NOMO-1 (cell line): ENCODE data around the gene DOLPP1.
"Not testable (repeated sequence)": the region's sequence is repeated elsewhere in the genome, so short reads cannot be mapped to it uniquely, and the experiment has no call there.

Source experiments
- DNase-seq, 2 experiments: peaks; one replicate each; lab custom pipeline; 2025; ENCODE audit not compliant: unreplicated experiment in 2 of 2; lab: John Stamatoyannopoulos, UW

The DOLPP1 gene, protein sequence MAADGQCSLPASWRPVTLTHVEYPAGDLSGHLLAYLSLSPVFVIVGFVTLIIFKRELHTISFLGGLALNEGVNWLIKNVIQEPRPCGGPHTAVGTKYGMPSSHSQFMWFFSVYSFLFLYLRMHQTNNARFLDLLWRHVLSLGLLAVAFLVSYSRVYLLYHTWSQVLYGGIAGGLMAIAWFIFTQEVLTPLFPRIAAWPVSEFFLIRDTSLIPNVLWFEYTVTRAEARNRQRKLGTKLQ

DNA sequence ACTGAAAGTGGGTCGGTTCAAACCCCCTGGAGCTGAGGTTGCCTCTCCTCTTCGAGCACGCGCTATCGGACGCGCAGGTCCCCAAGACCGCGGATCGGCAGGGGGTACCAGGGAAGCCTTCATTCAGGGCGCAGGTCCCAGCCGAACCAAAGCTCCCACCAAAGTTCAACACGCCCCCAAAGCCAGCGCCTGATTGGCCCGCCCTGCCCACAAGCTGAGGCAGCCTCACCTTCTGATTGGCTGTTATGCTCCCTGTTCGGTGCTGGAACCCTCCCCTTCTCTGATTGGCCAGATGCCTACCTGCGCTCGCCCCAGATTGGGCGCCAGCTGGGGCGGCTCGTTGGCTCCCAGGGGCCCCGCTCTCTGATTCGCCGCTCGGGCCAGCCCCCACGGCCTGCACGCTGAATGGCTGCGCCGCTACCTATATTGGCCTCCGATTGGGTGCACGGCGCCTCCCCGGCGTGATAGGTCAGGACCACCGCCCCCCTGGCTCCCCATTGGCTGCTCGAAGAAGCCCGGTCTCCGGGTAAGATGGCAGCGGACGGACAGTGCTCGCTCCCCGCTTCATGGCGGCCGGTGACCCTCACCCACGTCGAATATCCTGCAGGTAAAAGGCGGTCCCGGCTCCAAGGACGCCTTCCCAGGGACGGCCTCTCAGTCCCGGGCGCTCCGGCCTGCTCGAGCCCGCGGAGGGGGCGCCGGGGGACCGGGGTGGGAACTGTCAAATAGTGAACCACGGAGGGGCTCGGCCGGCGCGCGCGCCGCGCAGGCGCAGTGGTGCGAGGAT is at the start of gene DOLPP1:
Gene DOLPP1 (plus strand): TSS at position 511 of the 787 bp plus-strand sequence. CDS start 21 bp downstream, at position 532.
- peak; percentile 96 to 98 for DNase-seq

DNA sequence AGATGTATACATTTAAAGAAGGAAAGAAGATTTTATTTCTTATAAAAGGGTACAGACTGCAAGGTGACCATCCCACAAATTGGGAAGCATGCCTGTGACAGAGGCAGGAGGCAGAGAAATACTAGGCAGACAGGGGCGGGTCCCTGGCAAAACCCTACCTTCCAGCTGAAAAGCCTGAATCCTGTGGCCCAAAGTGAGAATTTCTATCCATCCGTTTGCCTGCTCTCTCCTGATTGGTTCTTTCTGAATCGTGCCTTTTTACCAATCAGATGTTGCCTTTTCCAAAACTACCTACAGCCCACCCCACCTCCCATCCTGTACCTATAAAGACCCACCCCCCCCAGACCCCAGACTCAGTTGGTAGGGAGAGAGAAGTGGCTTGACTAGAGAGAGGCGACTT is 49.4 kb upstream of the DOLPP1 start:
- DNase-seq = no peak

DNA sequence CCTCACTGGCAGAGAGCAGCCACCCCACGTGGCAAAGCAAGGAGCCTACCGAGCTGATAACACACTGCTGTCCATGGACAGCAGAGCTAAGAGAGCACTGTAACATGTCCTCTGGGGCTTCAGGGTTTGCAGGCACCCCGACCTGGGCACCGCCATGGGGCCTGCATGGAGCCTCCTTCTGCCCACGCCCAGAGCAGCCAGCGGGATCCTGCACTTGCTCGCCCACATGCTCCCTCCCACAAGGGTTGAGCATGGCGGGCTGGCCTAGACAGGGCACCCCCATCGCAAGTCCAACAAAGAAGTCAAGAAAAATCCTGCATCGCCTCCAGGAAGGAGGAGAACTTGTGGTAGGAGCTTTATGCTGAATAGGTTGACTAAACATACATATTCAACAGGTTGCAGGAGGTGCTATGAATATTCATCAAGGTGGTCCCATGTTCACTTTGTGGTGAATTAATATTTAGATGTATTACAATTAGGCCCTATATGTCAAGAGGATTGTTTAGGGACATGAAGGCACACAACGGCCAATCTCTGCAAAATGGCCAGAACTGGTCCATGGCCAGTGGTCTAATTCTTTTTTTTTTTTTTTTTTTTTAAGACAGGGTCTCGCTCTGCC is 48.3 kb upstream of the DOLPP1 start:
- DNase-seq = no peak

DNA sequence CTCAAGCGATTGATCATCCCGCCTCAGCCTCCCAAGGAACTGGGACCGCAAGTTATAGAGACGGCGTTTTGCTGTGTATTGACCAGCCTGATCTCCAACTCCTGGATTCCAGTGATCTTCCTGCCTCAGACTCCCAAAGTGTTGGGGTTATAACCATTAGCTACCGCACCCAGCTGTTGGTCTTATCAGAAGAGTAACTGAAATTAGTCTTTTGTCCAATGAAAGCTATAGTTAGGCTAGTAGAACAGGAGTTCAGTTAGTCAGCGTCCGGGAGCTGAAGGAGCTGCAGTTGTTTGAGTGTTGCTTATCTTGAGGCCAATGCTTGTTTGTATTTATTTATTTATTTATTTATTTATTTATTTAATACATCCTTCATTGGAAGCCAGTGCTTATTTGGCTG is 47.7 kb upstream of the DOLPP1 start:
- DNase-seq = no peak

DNA sequence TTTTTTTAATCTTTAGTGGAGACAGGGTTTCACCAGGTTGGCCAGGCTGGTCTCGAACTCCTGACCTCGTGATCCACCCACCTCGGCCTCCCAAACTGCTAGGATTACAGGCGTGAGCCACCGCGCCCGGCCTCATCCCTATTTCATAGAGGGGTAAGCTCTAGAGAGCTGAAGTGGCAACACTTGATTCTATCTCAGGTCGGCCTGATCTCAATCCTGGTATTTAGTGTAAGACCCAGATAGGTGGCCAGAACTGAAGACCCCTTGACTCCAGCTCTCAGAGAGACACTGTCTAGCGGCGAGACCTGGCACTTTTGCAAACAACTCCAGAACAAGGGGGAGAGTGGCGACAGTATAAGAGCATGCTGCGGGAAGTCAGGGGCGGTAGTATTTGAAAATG is 45.1 kb upstream of the DOLPP1 start:
- DNase-seq = not testable (repeated sequence)

DNA sequence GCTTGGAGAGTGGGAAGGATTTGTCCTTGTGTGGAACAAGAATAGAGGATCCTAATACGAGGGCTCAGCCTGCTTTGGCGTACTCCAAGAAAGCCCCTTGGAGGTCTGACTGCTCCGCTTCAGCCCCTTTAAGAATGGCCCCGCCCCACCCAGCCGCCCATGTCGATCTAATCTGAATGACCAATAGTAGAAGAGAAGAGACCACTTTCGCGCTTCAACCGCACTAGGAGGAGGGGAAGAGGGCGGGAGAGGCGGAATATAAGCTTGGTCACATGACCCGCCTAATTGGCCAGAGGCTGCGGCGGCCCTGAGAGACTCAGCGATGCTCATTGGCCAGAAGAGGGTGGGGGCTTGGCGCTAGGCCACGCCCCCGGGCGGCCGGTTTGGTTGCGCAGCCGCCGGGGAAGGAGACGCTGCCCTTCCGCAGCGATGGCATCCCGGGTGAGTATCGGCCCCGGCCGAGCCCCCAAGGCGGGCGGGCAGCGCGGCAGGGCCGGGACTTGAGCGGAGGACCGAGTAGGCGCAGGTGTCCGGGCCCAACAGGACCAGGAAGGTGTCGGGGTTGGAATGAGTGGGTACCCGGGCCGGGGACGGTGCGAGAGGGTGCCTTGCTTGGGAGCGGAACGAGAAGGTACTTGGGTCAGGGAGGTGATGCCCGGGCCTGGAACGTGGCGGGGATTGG is 44.5 kb upstream of the DOLPP1 start, which contains the start of gene MIGA2:
Gene MIGA2 (plus strand): TSS at position 386 of the 682 bp plus-strand sequence. CDS start 3,969 bp downstream, outside the sequence.
- DNase-seq = peak; percentile 99 to 100

DNA sequence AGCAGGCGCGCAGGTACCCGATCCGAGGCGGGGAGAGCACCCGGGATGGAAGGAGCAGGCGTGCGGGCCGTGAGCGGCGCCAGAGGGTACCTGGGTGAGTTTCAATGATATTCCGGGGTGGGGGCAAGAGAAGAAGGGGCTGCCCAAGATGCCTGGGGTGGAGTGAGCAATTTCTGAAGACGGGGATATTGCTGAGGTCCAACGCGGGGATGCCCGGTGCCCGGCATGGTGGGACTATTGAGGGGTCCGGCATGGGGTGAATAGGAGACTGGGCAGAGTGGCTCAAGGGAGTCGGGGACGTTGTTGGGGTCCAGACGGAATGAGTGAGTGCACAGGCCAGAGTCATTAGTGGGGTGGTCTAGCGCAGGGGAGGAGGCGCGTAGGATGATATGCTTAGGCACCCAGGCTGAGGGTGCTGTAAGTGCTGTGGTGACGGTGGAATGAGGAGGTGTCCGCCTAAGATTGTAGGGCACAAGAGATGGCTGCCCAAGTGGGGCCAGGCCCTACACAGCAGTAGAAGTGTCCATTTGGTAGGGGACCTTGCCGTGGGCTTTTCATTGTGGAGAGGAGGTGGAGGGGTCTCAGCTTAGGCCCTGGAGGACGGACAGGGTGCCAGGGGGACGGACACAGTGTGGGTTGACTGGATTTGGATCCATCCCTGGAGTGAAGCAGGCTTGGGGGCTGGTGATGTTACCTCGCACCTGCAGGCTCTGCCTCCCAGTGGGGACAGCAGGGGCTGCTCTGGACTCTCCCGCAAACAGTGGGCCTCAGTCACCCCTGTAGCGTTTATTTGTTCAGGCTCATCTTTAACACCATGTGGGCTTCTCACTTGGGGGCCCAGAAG is 43.8 kb upstream of the DOLPP1 start:
- DNase-seq = no peak

DNA sequence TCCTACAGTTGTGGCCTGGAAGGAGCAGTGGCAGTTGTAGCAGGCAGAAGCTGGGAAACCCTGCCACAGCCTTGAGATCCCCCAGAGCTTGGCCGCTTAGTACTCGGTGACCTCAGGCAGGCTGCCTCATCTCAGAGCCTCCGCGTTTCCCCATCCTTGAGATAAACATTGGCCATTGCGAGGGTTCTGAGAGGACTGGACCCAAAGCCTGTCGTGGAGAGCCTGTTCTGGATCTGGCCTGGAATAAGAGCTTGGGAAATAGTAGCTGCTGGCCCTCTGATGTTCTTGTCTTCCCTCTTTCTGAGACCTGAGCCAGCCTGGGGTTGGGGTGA is 43.2 kb upstream of the DOLPP1 start:
- DNase-seq = no peak

DNA sequence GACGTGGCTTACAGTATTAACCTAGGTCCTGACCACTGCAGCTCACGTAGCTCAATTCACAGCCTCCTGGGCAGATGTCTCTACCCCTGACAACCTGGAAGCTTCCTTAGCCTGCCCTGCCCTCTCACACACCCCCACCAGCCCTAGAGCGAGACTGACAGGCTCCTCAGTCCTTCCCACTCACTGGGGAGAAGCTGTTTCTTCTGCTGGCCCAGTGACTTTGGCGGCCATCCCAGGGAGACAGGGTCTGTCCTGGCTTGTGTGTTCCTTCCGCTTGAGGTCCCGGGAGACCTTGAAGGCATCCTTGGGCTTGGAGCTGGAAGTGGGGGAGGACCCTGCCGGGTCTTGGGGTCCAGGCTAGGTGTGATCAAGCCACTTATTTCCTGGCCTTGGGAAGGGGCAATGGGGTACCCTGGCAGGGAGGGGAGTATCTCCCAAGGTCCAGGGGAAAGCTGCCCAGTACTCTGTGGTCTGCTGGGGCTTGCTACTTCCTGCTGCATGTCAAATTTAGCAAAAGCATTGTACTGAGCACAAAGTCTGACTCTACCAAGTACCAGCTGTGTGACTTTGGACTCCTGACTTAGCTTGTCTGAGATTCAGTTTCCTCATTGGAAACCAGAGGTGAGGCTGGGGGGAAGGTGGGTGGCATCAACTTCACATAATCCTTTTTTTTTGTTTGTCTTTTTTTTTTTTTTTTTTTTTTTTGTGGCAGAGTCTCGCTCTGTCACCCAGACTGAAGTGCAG is 42.6 kb upstream of the DOLPP1 start:
- DNase-seq = no peak

DNA sequence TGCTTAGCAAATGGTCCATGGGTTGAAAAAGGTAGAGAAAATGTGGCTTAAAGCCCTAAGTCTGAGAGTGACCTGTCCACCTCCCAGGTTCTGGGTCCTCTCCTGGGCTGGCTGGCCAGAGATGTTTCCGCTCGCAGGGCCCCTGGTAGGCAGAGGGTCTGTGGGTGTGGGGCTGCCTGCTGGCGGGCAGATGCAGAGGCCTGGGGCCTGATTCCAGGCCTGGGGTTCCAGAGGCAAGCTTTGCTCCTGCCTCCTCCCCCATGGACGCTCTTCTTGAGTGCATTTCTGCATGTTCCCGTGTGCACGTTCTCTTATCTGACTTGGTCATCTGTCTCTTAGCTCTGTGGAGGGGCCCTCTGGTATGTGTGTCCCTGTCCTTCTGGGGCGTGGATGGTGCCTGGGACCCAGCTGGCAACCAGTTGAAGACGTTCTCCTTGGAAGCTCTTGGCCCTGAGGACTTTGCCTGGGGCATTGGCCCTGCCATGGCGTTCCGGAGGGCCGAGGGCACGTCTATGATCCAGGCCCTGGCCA is 40.7 kb upstream of the DOLPP1 start:
- DNase-seq = no peak

DNA sequence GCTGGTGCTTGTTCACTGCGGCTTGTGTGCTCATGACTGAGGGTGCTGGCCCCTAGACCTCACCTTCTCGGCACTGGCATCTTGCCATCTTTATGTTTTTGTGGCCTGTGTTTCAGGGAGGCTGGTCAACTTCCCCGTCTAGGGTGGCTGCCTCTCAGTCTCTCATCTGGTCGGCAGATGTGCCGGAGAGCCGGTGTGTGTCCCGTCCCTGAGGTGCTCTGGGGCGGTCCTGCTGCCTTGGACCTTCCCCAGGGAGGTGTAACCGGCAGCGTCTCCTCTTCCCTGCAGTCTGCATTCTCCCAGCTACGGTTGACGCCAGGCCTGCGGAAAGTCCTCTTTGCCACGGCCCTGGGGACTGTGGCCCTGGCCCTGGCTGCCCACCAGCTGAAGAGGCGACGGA is 38.9 kb upstream of the DOLPP1 start:
- no peak for DNase-seq

DNA sequence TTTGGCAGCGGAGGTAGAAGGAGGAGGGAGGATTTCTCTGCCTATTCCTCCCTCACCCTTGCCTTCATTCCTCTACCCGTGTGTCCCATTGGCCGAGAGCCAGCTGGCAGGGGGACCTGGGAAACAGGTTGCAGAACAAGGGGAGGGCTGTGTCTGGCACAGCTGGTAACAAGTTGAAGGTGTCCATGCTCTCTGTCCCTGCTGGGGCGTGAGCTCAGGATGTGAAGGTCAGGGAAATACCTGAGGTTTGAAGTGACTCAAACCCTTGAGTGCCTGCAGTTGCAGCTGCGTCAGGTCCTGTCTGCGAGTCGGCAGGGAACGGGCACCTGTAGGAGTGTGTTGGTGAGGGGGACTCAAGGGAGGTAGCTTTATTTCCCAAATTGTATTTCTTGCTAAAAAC is 28.3 kb upstream of the DOLPP1 start:
- no peak for DNase-seq

DNA sequence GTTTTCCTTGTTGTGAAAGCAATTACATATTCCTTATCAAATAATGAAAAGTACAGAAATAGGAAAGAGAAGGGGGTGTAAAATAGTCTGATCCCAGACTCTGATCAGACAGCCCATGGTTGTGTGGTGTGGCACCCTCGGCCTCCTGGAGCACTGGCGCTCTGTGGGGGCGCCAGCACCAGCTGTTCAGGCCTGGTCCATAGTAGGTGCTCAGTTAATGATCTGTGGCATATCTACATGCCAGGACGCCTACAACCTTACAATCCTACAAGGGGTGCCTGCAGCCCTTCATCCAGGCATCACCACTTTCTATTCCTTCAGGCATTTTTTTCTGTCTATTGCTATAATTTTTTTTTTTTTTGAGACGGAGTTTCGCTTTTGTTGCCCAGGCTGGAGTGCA is 27.9 kb upstream of the DOLPP1 start:
- DNase-seq = no peak

DNA sequence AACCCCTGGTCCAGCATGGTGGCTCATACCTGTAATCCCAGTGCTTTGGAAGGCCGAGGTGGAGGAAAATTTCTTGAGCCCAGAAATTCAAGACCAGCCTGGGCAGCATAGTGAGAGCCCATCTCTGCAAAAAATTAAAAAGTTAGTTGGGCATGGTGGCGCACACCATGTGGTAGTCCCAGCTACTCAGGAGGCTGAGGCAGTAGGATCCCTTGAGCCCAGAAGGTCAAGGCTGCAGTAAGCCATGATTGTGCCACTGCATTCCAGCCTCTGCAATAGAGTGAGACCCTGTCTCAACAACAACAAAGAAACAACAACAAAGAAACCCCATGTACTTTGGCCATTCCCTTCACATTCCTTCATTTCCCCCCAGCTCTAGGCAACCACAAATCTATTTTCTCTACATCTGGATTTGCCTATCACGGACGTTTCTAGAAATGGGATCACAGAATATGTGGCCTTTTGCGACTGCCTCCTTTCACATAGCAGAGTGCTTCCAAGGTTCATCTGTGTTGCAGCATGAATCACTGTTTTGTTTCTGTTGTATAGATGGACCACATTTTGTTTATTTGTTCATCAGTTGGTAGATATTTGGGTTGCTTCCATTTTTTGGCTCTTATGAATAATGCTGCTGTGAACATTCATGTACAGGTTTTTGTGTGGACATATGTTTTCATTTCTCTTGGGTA is 26.6 kb upstream of the DOLPP1 start:
- DNase-seq = no peak

DNA sequence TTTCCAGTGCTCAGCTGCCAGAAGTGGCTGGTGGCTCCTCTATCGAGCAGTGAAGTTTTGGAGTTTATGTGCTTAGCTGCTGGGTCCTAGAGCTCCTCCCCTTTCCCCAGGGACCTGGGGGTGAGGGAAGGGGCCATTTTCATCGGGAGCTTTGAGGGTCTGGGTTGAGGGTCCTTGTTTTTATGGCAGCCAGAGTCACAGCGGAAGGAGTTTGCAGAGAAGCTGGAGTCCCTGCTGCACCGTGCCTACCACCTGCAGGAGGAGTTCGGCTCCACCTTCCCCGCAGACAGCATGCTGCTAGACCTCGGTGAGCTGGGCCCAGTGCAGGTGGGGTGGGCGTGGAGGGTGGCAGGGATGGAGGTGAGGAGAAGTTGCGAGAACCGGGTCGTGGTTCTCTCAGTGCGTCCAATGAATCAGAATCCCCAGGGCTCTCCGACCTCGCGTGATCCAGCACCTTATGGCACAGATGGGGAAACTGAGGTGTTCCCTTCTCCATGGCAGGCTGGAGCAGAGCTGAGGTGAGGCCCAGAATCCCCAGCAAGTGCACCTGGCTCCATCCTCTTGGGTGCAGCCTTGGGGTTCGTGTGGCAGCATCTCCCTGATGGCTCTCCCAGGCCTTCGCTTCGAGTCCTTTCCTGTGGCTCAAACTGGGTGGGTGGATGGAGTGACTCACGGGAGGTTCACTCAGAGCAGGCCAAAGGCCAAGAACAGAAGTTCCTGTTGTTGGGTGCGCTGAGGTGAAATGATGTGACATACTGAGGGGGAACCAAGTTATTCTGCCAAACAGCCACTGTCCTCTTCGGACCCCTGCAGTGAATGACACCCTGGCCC is 21.7 kb upstream of the DOLPP1 start:
- DNase-seq = no peak

DNA sequence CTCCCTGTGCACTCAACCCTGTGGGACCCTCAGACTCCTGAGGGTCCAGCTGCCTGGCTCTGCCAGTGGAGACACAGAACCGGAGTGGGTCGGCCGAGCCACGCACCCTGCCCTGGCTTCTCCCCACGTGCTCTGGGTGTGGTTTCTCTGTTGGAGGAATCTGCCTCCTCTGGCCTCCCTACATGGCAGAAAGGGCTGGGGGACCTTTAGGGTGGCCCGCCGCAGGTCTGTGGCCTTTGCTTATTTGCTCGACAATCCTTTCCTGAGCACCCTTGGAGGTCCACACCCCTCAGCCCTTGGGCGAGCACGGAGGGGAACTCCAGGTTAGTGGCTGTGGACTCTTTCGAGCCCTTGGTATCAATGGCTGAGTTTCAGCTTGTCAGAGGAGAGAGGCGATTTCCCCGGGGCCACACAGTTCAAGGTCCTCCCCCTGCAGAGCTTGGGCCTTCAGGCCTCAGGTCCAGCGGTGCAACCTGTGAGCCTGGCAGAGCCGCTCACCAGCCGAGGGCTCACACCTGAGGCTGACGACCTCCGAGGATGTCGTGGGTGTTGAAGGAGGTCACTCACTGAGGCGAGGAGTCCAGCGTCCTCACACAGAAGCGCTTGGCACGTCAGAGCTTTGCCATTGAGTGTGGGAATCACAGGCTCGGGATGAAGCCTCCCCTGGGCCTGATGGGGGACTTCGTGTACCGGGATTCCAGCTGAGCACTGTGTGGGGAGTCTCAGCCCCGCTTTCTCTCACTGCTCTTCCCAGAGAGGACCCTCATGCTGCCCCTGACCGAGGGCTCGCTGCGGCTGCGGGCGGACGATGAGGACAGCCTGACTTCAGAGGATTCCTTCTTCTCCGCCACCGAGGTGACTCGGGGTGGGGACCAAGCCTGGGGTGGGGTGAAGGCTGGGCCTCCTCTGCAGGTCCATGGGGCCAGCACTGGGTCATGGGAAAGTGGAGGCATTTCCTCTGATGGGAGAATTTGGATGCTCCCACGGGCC is 20.8 kb upstream of the DOLPP1 start:
- no peak for DNase-seq

DNA sequence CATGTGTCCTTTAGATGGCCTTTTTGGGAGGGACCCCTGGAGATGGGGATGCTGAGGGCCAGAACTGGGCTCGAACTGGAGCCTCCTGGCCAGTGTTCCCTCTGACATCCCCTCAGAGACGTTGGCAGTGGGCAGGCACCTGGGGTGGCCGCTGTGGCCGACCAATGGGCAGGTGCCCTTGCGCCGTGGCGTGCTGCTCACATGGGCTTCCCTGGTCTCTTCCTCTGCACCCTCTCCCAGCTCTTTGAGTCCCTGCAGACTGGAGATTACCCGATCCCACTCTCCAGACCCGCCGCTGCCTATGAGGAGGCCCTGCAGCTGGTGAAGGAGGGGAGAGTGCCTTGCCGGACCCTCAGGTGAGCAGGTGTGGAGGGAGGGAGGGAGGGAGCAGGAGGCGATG is 19.9 kb upstream of the DOLPP1 start:
- no peak for DNase-seq
